Measurements from ENCODE around the gene ACSM2A. TPM values are rescaled to one million over a fixed set of nuclear protein-coding genes. Genes with fewer than 3 reads are reported as not detected.
"Not testable (repeated sequence)": the region's sequence is repeated elsewhere in the genome, so short reads cannot be mapped to it uniquely, and the experiment has no call there.

Gene ACSM2A
- total RNA-seq, 1 donor from 2014 or later = not detected

DNA sequence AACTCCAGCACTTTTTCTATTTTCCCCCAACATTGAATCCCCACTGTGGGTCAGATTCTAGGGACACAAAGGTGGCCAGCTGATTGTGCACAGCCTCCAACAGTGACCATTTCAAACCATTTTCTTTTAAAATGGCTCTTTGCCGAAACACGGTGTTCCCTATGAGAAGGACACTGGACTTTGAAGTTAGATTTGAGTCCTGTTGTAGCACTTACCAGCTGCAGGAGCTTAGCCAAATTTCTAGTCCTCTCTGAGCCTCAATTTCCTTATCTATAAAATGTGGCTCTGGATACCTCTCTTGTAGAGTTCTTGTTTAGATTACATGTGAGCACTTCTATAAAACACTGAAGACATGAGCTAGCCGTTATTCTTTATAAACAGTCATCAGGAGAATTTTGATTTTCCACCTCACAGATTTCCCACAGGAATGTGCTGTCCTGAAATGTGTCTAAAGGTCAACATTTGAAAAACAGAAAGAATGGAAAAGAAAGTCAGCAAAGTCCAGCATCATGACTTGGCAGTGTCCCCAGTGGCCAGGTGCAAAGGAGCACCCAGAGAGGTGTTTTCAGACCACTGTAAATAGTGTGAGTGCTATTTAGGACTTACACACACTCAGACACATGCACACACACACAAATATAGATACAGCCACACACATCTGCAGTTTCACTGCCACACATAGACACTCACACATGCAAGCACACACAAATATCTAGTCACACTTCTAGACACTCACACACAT lies 4.5 kb upstream of the ACSM2A start:
- DNase-seq (ENCODE audit: low spot score) = not testable (repeated sequence)

DNA sequence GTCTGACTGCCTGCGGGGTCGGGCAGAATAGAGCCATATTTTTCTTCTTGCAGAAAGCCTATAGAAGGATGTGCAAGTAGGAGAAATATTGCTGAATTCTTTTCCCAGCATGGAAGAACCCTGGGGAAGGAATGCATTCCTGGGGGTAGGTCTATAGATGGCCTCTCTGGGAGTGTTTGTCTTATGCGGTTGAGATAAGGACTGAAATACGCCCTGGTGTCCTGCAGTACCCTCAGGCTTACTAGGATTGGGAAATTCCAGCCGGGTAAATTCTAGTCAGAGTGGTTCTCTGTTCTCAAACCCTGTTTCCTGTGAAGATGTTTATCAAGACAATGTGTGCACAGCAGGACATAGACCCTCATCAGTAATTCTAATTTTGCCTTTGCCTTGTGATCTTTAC lies 2.3 kb downstream of the ACSM2A start:
- not testable (repeated sequence) for DNase-seq (ENCODE audit: low spot score)

DNA sequence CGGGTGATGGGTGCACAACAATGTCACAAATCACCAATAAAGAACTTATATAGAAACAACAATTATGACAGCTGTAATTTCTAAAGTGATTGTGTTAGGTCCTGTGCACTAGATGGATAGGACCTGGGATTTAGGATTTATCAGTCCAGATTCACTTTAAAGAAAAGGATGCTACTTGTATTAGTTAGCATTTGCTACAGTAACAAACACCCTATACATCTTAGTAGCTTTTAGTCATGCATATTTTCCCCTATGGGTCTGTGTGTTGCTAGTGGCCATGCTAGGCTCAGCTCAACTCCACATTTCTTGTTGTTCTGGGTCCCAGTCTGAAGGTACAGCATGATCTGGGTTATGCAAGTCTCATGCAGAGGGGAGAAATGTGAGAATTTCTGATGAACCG lies 7.9 kb downstream of the ACSM2A start:
- not testable (repeated sequence) for DNase-seq (ENCODE audit: low spot score)

DNA sequence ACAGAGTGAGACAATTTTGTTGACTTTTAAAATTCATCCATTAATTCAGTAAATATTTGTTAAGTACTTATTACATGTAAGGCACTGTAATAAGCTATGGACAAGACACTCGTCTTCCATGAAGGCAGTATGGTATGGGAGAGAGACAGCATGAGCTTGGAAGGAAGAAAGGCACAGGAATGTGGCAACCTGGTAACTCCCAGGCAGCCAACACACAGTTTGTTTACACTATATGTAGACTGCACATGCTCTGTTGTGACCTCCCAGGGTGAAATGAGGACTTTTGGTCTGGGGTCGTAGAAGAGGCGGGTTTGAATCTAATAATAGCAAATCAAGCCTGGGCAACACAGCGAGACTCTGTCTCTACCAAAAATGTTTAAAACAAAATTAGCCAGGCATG lies 9.0 kb downstream of the ACSM2A start:
- not testable (repeated sequence) for DNase-seq (ENCODE audit: low spot score)

DNA sequence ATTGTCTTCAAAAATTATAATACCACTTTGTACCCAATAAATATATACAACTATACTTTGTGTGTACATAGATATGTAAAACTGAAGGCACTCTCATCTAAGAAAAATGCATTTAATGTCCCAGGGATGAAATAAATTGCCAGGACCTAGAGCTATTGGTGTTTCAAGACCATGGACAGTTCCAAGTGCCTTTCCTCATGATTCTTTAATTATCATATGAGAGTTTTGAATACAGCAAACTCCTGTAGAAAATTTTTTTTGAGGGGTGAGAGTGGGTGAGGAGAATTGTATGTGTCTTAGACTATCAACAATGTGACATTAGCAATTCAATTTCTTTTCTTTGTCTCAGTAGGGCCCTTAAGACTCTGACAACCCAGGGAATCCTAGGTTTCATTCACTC lies 17.6 kb downstream of the ACSM2A start:
- DNase-seq (ENCODE audit: low spot score) = not testable (repeated sequence)

DNA sequence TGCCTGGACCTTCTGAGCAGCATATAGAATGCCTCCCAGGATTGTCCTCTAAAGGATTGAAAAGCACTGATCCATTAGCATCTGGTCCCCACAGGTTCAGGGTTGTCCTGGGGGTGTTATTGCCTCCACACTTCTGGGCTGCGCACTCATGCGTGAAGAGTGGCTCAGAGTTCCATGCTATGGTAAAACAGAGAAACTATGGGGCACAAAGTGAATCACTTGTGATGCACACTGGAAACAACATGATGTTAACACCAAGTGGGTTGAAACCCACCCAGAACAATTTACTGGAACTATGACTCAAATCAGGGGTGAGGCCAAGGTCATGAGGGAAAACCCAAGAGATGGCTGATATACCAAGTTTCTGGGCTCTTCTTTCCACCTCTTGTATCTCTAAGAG lies 18.6 kb downstream of the ACSM2A start:
- DNase-seq (ENCODE audit: low spot score) = not testable (repeated sequence)

DNA sequence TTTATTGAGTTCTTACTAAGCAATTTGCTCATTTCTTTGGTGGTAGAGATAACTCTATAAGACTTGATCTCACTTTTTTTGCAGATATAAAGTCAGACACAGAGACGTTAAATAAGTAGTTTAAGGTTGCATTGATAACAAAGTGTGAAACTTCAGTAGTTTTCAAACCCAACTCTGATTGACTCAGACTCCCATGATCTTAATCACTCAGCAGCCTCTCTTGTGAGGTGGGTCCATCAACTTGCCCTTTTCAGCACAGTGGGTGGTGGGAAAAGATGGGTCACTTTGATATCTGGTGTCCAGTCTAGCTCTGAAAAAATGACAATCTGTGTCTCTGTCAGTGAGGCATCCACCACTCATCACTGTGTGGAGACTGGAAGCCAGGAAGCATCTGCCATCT lies 19.4 kb downstream of the ACSM2A start:
- not testable (repeated sequence) for DNase-seq (ENCODE audit: low spot score)

DNA sequence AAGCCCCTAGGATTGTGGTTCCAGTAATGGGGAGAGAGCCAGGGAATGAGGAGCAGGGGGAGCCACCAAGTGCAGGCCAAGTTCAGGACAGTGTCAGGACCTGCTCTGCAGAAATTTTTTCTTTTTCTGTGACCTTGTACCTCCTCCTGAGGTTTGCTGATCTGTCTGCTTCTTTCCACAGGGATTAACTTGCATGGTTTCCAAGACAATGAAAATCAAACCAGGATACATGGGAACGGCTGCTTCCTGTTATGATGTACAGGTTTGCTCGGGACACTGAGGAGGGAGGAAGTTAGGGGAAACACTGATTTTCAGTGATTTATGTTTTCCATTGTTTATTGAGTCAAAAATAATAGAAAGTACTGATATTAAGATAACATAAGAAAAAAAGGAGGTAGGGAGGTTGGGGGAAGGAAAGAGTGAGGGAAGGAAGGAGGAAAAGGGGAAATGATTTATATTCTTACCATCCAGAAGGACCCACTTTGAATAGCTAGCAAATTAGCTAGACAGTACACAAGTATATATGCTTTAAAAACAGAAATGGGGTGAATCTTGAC lies 25.9 kb downstream of the ACSM2A start:
- DNase-seq (ENCODE audit: low spot score) = not testable (repeated sequence)

DNA sequence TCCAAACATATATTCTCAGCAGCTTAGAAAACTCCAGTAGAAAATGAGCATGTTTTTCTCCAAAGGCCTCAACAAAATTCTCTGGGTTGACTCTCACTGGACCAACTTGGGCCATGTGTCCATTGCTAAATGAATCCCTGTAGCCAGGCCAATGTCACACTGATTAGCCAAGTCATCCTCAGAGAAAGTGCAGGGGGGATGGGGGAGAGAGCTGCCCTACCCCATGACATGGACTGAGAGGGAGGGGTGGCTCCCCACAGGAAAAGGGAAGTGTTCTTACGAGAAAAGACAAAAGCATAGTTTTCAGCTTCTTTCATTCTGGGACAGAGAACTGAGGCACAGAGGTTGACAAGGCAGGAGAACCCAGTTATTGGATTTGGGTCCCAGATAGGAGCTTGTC lies 32.7 kb downstream of the ACSM2A start:
- not testable (repeated sequence) for DNase-seq (ENCODE audit: low spot score)

DNA sequence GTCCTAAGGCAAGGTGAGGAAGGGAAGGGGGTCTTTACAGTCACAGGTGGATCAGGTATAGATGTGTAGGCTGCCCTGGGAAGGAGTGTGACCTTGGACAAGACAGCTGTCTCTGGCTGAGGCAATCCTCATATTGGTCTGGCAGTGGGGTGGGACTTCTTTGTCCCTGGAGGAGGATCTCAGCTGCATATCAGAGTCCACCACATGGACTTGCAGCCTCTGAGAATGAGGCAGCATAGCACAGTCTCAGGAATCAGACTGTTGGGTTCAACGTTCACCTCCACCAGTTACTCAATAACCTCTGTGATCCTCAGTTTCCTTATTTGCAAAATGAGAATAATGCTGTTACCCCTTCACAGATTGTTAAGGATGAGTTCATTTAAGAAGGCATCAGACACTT lies 33.4 kb downstream of the ACSM2A start:
- no peak for DNase-seq (ENCODE audit: low spot score)

DNA sequence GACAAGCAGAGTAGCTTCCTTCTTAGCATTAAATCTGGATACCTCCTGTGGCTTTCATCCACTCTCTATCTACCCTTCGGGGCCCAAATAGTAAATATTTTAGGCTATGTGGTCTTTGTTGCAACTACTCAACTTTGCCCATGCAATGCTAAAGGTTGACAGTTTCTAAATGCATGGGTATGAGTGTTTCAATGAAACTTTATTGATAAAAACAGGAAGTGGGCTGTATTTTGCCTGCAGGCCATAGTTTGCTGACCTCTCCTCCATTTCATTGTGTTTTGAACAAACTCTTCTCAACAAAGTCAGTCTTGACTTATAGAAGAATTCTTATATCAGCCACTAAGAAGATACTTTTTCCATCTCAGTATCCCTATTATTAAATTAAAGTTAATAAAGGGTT lies 34.1 kb downstream of the ACSM2A start:
- no peak for DNase-seq (ENCODE audit: low spot score)

DNA sequence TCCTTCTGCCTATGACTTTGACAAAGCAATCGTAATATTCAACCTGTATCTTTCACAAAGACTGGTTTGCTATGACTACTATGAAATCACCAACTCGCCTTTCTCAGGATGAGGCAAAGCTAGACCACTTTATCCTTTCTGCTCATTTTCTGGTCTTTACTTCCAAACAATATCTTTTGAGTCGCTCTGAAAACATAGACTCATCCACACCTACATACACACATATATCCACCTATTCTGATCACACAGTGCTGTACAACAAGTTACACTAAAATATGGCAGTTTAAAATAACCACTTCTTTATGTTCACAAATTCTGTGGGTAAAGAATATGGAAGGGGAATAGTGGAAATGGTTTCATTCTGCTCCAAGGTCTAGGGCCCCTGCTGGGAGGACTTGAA lies 39.7 kb downstream of the ACSM2A start:
- not testable (repeated sequence) for DNase-seq (ENCODE audit: low spot score)

DNA sequence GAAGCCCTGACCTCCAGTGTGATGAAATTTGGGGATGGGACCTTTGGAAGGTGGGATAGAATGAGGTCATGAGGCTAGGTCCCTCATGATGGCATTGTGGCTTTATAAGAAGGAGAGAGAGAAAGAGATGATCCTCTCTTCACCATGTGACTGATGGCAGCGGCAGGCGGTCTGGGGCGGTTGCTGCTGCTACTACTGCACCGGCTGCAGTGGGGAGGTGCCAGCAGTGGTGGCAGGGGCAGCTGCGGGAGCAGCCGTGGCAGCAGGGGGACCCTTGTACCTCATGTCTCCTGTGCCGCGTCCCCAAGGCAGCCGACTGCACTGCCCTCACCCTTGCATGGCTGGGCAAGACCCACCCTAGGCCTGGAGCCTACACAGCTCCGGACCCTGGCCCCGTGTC lies 40.1 kb downstream of the ACSM2A start:
- DNase-seq (ENCODE audit: low spot score) = not testable (repeated sequence)

DNA sequence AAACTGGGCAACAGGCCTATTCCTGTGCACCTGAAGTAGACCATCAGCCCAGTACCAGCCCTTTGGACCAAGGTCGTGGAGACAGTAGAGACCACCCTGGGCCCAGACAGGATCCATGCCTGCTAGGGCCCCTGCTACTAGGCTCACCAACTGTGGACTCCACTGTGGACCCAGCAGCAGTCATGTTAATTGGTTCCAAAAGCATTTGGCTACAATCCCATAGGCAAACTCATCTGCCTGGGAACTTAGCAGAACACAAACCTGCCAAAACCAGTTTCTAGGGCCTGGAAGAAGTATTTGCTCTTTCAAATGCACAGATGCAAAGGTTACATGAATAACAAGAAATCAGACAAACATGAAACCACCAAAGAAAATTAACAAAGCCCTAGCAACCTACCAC lies 53.1 kb downstream of the ACSM2A start:
- DNase-seq (ENCODE audit: low spot score) = no peak

DNA sequence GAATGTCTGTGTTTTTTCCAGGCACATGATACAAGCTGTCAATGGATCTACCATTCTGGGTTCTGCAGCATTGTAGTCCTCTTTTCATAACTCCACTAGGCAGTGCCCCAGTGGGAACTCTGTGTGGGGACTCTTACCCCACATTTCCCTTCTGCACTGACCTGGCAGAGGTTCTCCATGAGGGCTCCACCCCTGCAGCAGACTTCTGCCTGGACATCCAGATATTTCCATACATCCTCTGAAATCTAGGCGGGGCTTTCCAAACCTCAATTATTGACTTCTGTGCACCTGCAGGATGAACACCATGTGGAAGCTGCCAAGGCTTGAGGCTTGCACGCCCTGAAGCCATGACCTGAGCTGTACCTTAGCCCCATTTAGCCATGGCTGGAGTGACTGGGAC lies 56.0 kb downstream of the ACSM2A start:
- DNase-seq (ENCODE audit: low spot score) = no peak

DNA sequence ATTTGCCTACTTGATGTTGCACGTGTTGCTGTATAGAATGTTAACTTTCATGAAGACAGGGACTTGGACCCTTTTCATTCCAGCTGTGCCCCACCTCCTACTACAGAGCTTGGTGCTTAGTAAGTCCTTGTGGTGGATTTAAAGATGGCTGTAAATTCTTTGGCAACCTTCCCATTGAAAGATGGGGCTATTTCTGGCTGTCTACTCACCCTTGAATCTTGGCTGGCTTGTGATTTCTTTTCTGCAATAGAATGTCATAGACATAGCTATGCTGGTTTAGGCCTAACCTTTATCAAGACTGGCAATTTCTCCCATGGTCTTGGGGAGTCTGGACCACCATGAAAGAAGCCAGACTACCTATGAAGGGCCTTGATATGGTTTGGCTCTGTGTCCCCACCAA lies 59.0 kb downstream of the ACSM2A start:
- no peak for DNase-seq (ENCODE audit: low spot score)

DNA sequence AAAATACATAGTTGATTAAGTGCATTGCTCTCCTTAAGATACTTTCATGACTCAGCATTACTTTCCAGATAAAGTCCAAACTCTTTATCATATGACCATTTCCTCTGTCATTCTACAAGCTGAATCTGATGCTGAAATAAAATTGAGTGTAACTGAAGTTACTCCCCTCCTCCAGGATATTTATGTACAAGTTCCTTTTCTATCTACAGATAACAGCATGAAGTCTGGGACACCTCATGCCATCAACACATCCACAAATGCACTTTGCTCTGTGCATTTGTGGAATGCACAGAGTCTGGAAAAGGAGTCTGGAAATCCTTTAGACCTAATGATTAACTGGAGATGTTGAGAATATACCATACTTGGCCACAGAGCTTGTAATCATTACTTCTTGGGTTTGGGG lies 64.4 kb downstream of the ACSM2A start:
- DNase-seq (ENCODE audit: low spot score) = no peak

DNA sequence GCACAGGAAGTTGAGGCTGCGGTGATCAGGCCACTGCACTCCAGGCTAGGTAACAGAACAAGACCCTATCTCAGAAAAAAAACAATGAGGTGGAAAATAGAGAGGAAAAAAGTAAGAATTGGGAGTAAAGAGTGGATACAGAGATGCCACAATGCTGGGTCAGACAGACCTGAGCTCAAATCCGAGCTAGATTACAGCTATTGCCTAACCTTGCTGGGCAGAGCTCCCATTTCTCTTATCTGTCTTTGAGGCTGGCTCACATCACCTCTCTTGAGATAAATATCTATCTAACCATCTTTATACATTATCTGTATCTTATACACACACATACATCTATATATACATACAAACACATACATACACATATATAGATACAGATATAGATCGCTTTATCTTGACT lies 65.8 kb downstream of the ACSM2A start:
- DNase-seq (ENCODE audit: low spot score) = no peak

DNA sequence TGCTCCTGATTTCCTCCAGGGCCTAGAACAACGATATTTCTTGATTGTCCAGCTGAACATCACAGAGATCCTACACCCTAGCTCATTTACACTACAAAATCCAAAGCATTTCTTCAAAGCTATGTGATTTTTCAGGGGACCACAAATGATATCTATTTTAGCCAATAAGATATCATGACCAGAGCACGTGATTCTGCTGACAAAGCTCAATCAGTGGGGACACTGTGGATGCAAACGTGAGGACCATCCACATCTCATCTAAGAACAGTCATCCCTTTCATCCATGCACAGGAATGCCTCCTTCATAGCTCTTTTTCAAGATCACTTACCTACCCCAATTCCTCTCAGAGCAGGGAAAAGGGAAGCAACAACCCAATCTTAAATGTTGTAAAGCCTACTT lies 67.9 kb downstream of the ACSM2A start:
- no peak for DNase-seq (ENCODE audit: low spot score)

DNA sequence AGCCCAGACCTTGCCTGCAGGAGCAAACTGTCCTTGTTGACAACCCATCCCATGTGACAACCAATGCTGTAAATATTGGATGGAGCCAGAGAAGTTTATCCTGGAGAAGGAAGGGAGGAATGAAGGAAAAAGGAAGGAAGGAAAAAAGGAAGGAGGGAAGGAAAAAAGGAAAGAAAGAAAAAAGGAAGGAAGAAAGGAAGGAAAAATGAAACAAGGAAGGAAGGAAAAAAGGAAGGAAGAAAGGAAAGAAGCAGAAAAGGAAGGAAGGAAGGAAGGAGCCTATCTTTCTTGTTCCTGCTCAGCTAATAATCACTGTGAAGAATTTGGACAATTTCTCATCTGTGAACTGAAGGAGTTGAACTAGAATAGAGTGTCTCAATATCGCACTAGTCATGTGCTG lies 68.8 kb downstream of the ACSM2A start:
- DNase-seq (ENCODE audit: low spot score) = no peak

DNA sequence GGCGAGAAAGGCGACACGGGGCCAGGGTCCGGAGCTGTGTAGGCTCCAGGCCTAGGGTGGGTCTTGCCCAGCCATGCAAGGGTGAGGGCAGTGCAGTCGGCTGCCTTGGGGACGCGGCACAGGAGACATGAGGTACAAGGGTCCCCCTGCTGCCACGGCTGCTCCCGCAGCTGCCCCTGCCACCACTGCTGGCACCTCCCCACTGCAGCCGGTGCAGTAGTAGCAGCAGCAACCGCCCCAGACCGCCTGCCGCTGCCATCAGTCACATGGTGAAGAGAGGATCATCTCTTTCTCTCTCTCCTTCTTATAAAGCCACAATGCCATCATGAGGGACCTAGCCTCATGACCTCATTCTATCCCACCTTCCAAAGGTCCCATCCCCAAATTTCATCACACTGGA lies 80.5 kb downstream of the ACSM2A start:
- DNase-seq (ENCODE audit: low spot score) = not testable (repeated sequence)

DNA sequence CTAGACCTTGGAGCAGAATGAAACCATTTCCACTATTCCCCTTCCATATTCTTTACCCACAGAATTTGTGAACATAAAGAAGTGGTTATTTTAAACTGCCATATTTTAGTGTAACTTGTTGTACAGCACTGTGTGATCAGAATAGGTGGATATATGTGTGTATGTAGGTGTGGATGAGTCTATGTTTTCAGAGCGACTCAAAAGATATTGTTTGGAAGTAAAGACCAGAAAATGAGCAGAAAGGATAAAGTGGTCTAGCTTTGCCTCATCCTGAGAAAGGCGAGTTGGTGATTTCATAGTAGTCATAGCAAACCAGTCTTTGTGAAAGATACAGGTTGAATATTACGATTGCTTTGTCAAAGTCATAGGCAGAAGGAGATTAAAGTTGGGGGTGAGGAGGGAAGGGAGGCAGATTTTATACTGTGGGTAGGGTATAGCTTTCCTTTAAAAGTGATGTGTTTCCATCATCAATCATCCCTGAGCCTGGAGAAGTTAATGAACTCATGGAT lies 81.0 kb downstream of the ACSM2A start:
- DNase-seq (ENCODE audit: low spot score) = not testable (repeated sequence)

DNA sequence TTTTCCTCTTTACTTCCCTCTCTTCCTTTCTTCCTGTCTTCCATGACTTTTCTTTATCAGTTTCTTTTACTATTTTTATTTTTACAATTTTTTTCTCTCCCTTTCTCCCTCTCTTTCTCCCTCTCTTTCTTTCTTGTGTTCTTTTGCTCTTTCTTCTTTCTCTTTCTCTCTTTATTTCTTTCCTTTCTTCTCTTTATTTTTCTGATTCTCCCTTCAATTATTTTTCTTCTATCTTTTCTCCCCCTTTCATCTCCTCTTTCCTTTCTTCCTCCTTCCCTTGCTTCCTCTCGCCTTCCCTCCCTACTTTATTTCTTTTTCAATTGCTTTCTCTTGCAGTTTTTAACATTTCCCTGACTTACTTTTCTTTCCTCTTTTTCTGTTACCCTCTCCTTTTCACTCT lies 85.3 kb downstream of the ACSM2A start:
- DNase-seq (ENCODE audit: low spot score) = not testable (repeated sequence)
